ENCODE data around the gene AKAP13. TPM values are rescaled to one million over a fixed set of nuclear protein-coding genes. Genes with fewer than 3 reads are reported as not detected.

Gene AKAP13
- polyA plus RNA-seq, 1 donor from 2014 or later = 10.0 TPM

GRCh38 chr15:85443593-85444087, 63.2 kb downstream of the AKAP13 start:
- H3K27ac ChIP-seq (ENCODE audit: low read length) = peak overlapping the region; percentile 72
- H3K27me3 ChIP-seq (ENCODE audit: insufficient read depth, low read depth, low read length) = no peaks in the 10 kb centered on the region
- peaks cover 21% of the 10 kb centered on the region for H3K79me2 ChIP-seq (replicated peaks; ENCODE audit: insufficient read depth, low read length)
- H3K9me2 ChIP-seq (ENCODE audit: insufficient read depth, low read length) = no peaks in the 10 kb centered on the region
- peak overlapping the region; percentile 54 for H3K4me2 ChIP-seq (ENCODE audit: low read length)
- TF ChIP-seq SMC3 (conservative IDR thresholded peaks at IDR 0.05; ENCODE audit: poor library complexity) (peak; percentile 11), TAF1 (IDR thresholded peaks at IDR 0.05; ENCODE audit: low read depth) (no peak), CTCF (IDR thresholded peaks at IDR 0.05; ENCODE audit: poor library complexity, severe bottlenecking) (no peak), EZH2 (IDR thresholded peaks at IDR 0.05; ENCODE audit: borderline replicate concordance, insufficient read depth, low read length, poor library complexity, severe bottlenecking) (no peak), RAD21 (conservative IDR thresholded peaks at IDR 0.05) (no peak), POLR2AphosphoS5 (IDR thresholded peaks at IDR 0.05) (peak; percentile 79), MXI1 (conservative IDR thresholded peaks at IDR 0.05; ENCODE audit: poor library complexity, severe bottlenecking) (no peak), EP300 (conservative IDR thresholded peaks at IDR 0.05; ENCODE audit: poor library complexity, severe bottlenecking) (peak; percentile 99), REST (IDR thresholded peaks at IDR 0.05; ENCODE audit: borderline replicate concordance) (peak; percentile 96)
- no peaks in the 10 kb centered on the region for H3K36me3 ChIP-seq (ENCODE audit: insufficient read depth, low read length)
- H3F3A ChIP-seq (ENCODE audit: insufficient read depth, low read length, poor library complexity, severe bottlenecking) = peaks cover 8% of the 10 kb centered on the region
- no peak overlapping the region for H2AFZ ChIP-seq (ENCODE audit: low read depth, low read length)
- H3K9ac ChIP-seq (ENCODE audit: low read length) = no peak overlapping the region
- no peaks in the 10 kb centered on the region for H3K9me3 ChIP-seq (ENCODE audit: low read length)
- H3K4me3 ChIP-seq (ENCODE audit: low read length) = peak overlapping the region; percentile 45
- no peaks in the 10 kb centered on the region for H4K20me1 ChIP-seq (ENCODE audit: insufficient read depth)

- H3K36me3 ChIP-seq (ENCODE audit: insufficient read depth, low read length) = no peaks in the 10 kb centered on the region
- H3K9ac ChIP-seq (ENCODE audit: low read length) = no peak overlapping the region
- H3K27me3 ChIP-seq (ENCODE audit: insufficient read depth, low read depth, low read length) = no peaks in the 10 kb centered on the region
- H3K27ac ChIP-seq (ENCODE audit: low read length) = peak overlapping the region; percentile 54
- H3K9me2 ChIP-seq (ENCODE audit: insufficient read depth, low read length) = no peaks in the 10 kb centered on the region
- H3K9me3 ChIP-seq (ENCODE audit: low read length) = no peaks in the 10 kb centered on the region
- H3K4me2 ChIP-seq (ENCODE audit: low read length) = no peak overlapping the region
- no peak overlapping the region for H2AFZ ChIP-seq (ENCODE audit: low read depth, low read length)
- peaks cover 8% of the 10 kb centered on the region for H3F3A ChIP-seq (ENCODE audit: insufficient read depth, low read length, poor library complexity, severe bottlenecking)
- H4K20me1 ChIP-seq (ENCODE audit: insufficient read depth) = no peaks in the 10 kb centered on the region
- H3K4me3 ChIP-seq (ENCODE audit: low read length) = peak overlapping the region; percentile 45
- peaks cover 25% of the 10 kb centered on the region for H3K79me2 ChIP-seq (replicated peaks; ENCODE audit: insufficient read depth, low read length)
- TF ChIP-seq POLR2AphosphoS5 (IDR thresholded peaks at IDR 0.05) (no peak), EP300 (conservative IDR thresholded peaks at IDR 0.05; ENCODE audit: poor library complexity, severe bottlenecking) (no peak), CTCF (IDR thresholded peaks at IDR 0.05; ENCODE audit: poor library complexity, severe bottlenecking) (no peak), REST (IDR thresholded peaks at IDR 0.05; ENCODE audit: borderline replicate concordance) (no peak), TAF1 (IDR thresholded peaks at IDR 0.05; ENCODE audit: low read depth) (no peak), RAD21 (conservative IDR thresholded peaks at IDR 0.05) (no peak), MXI1 (conservative IDR thresholded peaks at IDR 0.05; ENCODE audit: poor library complexity, severe bottlenecking) (no peak), SMC3 (conservative IDR thresholded peaks at IDR 0.05; ENCODE audit: poor library complexity) (no peak), EZH2 (IDR thresholded peaks at IDR 0.05; ENCODE audit: borderline replicate concordance, insufficient read depth, low read length, poor library complexity, severe bottlenecking) (no peak)
Observed at GRCh38 chr15:85444122-85444745, 63.8 kb downstream of the AKAP13 start.

All from neural cell (in vitro differentiated cells).